ENCODE data around the gene HYDIN. TPM values are rescaled to one million over a fixed set of nuclear protein-coding genes. Genes with fewer than 3 reads are reported as not detected.
A peak's percentile ranks its signal among the peaks of the same experiment; 100 is the strongest.

The HYDIN gene
- total and polyA plus RNA-seq, 8 donors: 2.1 to 6.6 (median 3.9) TPM

- Histone ChIP-seq H3K9me3 (no peaks in the 10 kb centered on the region), H3K27ac (no peak overlapping the region), H3K4me1 (no peaks in the 10 kb centered on the region), H3K27me3 (no peaks in the 10 kb centered on the region), H3K36me3 (no peaks in the 10 kb centered on the region), H3K4me3 (no peak overlapping the region)
- TF ChIP-seq CTCF (IDR thresholded peaks at IDR 0.05): no peak
- 48 to 49% methylated on average over 6 of the region's 6 CpGs for WGBS, 2 donors
- ATAC-seq: no peak
- DNase-seq: no peak
- FAIRE-seq: no peak
- intact Hi-C loops (cut with DNase I): no loop called here
These were observed 25.2 kb upstream of the HYDIN start for GRCh38 chr16:71255721-71256120.

- H3K4me1 ChIP-seq: no peaks in the 10 kb centered on the region
- 77 to 90% methylated on average over 4 of the region's 4 CpGs for WGBS, 2 donors
These were observed 24.5 kb upstream of the HYDIN start for GRCh38 chr16:71254832-71255525.

GRCh38 chr16:71250461-71251235, 20.1 kb upstream of the HYDIN start:
- WGBS, 2 donors: 80 to 82% methylated on average over 5 of the region's 5 CpGs
- Histone ChIP-seq H3K4me3 (no peak overlapping the region), H3K27me3 (no peaks in the 10 kb centered on the region), H3K9me3 (no peaks in the 10 kb centered on the region), H3K27ac (no peak overlapping the region), H3K36me3 (no peaks in the 10 kb centered on the region), H3K4me1 (no peaks in the 10 kb centered on the region)
- FAIRE-seq (no peak), DNase-seq (no peak), ATAC-seq (no peak)
- TF ChIP-seq CTCF (IDR thresholded peaks at IDR 0.05): no peak
- intact Hi-C loops (cut with DNase I): no loop called here

More at GRCh38 chr16:71254832-71255525, 24.5 kb upstream of the HYDIN start:
- DNase-seq (no peak), ATAC-seq (no peak), FAIRE-seq (no peak)
- Histone ChIP-seq H3K9me3 (no peaks in the 10 kb centered on the region), H3K4me3 (no peak overlapping the region), H3K27ac (no peak overlapping the region), H3K36me3 (no peaks in the 10 kb centered on the region), H3K27me3 (no peaks in the 10 kb centered on the region)
- intact Hi-C loops (cut with DNase I): no loop called here
- no peak for TF ChIP-seq CTCF (IDR thresholded peaks at IDR 0.05)

GRCh38 chr16:71249399-71249798, 18.9 kb upstream of the HYDIN start:
- no peak overlapping the region for H3K27ac ChIP-seq
- 18 to 35% methylated on average over 1 of the region's 1 CpG for WGBS, 2 donors
- DNase-seq (no peak), FAIRE-seq (no peak), ATAC-seq (peak in 1 of 4 donors; percentile 45)
- intact Hi-C loops (cut with DNase I): no loop called here
- no peaks in the 10 kb centered on the region for H3K36me3 ChIP-seq
- no peak overlapping the region for H3K4me3 ChIP-seq
- H3K27me3 ChIP-seq: no peaks in the 10 kb centered on the region
- no peaks in the 10 kb centered on the region for H3K4me1 ChIP-seq
- TF ChIP-seq CTCF (IDR thresholded peaks at IDR 0.05): no peak
- H3K9me3 ChIP-seq: no peaks in the 10 kb centered on the region

GRCh38 chr16:71247478-71247877, 17.0 kb upstream of the HYDIN start:
- intact Hi-C loops (cut with DNase I): no loop called here
- Histone ChIP-seq H3K4me3 (no peak overlapping the region), H3K27ac (no peak overlapping the region), H3K27me3 (no peaks in the 10 kb centered on the region), H3K9me3 (no peaks in the 10 kb centered on the region), H3K36me3 (no peaks in the 10 kb centered on the region), H3K4me1 (no peaks in the 10 kb centered on the region)
- TF ChIP-seq CTCF (IDR thresholded peaks at IDR 0.05): no peak
- no peak for DNase-seq
- no peak for FAIRE-seq
- no peak for ATAC-seq
- 74 to 84% methylated on average over 7 of the region's 7 CpGs for WGBS, 2 donors
